SK-N-MC (cell line): ENCODE data around the gene ITGAV.

Experiments
- EZH2 ChIP-seq: fragments of 200-600 bp; sonication (generic); IDR thresholded peaks from one replicate; pipeline ENCODE4 v1.6.1; 2017; ENCODE audit warnings: antibody characterized with exemption
- FOXP2 ChIP-seq: optimal IDR thresholded peaks from 2 replicates; pipeline ENCODE3; 2011; ENCODE audit warnings: mild to moderate bottlenecking, moderate library complexity; ENCODE audit not compliant: insufficient read depth; ENCODE audit errors: extremely low read length, control extremely low read depth
- POLR2AphosphoS5 ChIP-seq: IDR thresholded peaks from 2 replicates; pipeline ENCODE4 v1.6.1; 2012; ENCODE audit warnings: mild to moderate bottlenecking, low read depth, low read length, borderline replicate concordance

DNA sequence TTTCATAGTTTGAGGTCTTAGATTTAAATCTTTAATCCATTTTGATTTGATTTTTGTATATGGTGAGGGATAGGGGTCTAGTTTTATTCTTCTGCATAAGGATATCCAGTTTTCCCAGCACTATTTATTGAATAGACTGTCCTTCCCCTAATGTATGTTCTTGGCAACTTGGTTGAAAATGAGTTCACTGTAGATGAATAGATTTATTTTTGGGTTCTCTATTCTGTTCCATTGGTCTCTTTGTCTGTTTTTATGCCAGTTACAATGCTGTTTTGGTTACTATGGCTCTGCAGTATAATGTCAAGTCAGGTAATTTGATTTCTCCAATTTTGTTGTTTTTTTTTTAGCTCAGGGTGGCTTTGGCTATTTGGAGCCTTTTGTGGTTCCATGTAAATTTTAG lies 109.9 kb downstream of the ITGAV start:
- no peak for TF ChIP-seq POLR2AphosphoS5
- TF ChIP-seq EZH2: no peak
- no peak for TF ChIP-seq FOXP2
